ENCODE measurements around the gene TMEM120B. TPM values are rescaled to one million over a fixed set of nuclear protein-coding genes. Genes with fewer than 3 reads are reported as not detected.

TMEM120B gene
- total and polyA plus RNA-seq, 2 of the 13 experiments (the other 11 are each of a cell fraction or from before 2014, with no cell fraction given), result 7.1 to 12.9 TPM

- TF ChIP-seq HBP1 (CRISPR knock-in tag; IDR thresholded peaks at IDR 0.05; ENCODE audit: low read depth) (no peak), ZNF10 (CRISPR knock-in tag; IDR thresholded peaks at IDR 0.05; ENCODE audit: borderline replicate concordance, low read depth) (no peak), SMYD3 (CRISPR knock-in tag; IDR thresholded peaks at IDR 0.05) (peak; percentile 78; the same call in 1 of the 2 replicates), TOE1 (CRISPR knock-in tag; IDR thresholded peaks at IDR 0.05) (no peak), ZNF432 (CRISPR knock-in tag; IDR thresholded peaks at IDR 0.05; ENCODE audit: borderline replicate concordance) (no peak), CHCHD3 (CRISPR knock-in tag; IDR thresholded peaks at IDR 0.05) (0 out of 2 replicates have a peak, but pooled peaks have one; percentile 0), MXD1 (CRISPR knock-in tag; IDR thresholded peaks at IDR 0.05) (no peak; the same call in 1 of the 2 replicates), CENPX (CRISPR knock-in tag; IDR thresholded peaks at IDR 0.05) (no peak), STAT6 (CRISPR knock-in tag; IDR thresholded peaks at IDR 0.05; ENCODE audit: borderline replicate concordance) (no peak), PCBP1 (IDR thresholded peaks at IDR 0.05; ENCODE audit: borderline replicate concordance, low read depth, low read length) (0 out of 2 replicates have a peak, but pooled peaks have one; percentile 19), ATF2 (CRISPR knock-in tag; IDR thresholded peaks at IDR 0.05) (0 out of 2 replicates have a peak, but pooled peaks have one; percentile 4), ETV5 (CRISPR knock-in tag; IDR thresholded peaks at IDR 0.05; ENCODE audit: borderline replicate concordance) (no peak), ZNF569 (CRISPR knock-in tag; IDR thresholded peaks at IDR 0.05; ENCODE audit: borderline replicate concordance) (no peak), KDM3A (CRISPR knock-in tag; IDR thresholded peaks at IDR 0.05; ENCODE audit: low read depth) (no peak), NFE2L1 (CRISPR knock-in tag; IDR thresholded peaks at IDR 0.05; ENCODE audit: borderline replicate concordance) (no peak), SNAPC5 (CRISPR knock-in tag; IDR thresholded peaks at IDR 0.05; ENCODE audit: borderline replicate concordance) (no peak), GPBP1L1 (CRISPR knock-in tag; IDR thresholded peaks at IDR 0.05) (no peak), TAF15 (IDR thresholded peaks at IDR 0.05; ENCODE audit: low read depth, low read length, poor library complexity, severe bottlenecking) (no peak), NFIC (IDR thresholded peaks at IDR 0.05; ENCODE audit: low read length) (no peak), ZNF451 (CRISPR knock-in tag; IDR thresholded peaks at IDR 0.05) (no peak), ZNF253 (CRISPR knock-in tag; IDR thresholded peaks at IDR 0.05; ENCODE audit: borderline replicate concordance) (0 out of 2 replicates have a peak, but pooled peaks have one; percentile 15)
These were observed 99.1 kb downstream of the TMEM120B start (continued) for GRCh38 chr12:121811434-121812319.
